Neural progenitor cell (in vitro differentiated cells): ENCODE results near the gene CTSV. TPM values are rescaled to one million over a fixed set of nuclear protein-coding genes. Genes with fewer than 3 reads are reported as not detected.

Experiments used
- total RNA-seq: library from RNA; depleted of rRNA; stranded (reverse); fragments of >200 nt; gene quantifications from 2 replicates; pipeline ENCODE4 v1.2.3, GENCODE V29; 2015; ENCODE audit warnings: low replicate concordance

The CTSV gene
- total RNA-seq, 1 donor from 2014 or later, result 52.2 TPM

Other genes with a start within 250 kb of the CTSV start
- gene ZNF782, start 184.6 kb downstream of the CTSV start, total RNA-seq, result 7.1 and 7.8 TPM in 2 replicates
- not detected in 2 replicates for gene NUTM2G, start 110.3 kb downstream of the CTSV start, total RNA-seq